ENCODE data around the gene GGT1. TPM values are rescaled to one million over a fixed set of nuclear protein-coding genes. Genes with fewer than 3 reads are reported as not detected.

Gene GGT1
- total RNA-seq, 2 experiments from 2014 or later, result 5.1 to 5.8 TPM

DNA sequence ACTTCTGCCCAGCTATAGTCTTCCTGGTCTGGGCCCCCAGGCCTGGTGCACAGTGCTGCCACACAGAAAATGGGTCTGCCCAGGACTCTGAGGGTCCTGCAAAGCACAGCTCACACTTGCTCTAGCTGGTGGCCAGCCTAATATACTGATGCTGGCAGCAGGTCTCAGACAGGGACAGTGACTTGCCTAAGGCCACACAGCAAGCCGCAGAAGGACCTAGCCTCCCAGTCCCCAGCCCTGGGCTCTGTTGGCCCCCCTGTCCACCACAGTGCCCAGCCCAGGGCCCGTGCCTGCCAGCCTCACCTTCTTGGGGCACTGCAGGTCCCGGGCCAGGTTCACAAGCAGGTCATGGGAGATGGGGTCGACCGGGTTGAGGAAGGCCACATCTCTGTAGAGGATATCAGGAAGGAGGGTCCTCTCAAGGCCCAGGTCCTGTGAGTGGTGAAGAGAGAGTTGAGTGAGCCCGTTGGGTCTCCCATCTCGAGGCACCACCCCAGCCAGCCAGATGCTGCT lies 13.4 kb upstream of the GGT1 start:
- no peak for DNase-seq (ENCODE audit: low spot score)
- ChIA-PET CTCF (ENCODE audit: unreplicated experiment) (no interaction called here), POLR2A (no interaction called here)
- no peak overlapping the region for H3K27ac ChIP-seq (ENCODE audit: low read depth, low read length, poor library complexity, severe bottlenecking)
- no peak overlapping the region for H2AFZ ChIP-seq (ENCODE audit: low read length)
- H3K9me2 ChIP-seq (ENCODE audit: insufficient read depth, low read length), result no peaks in the 10 kb centered on the region
- intact Hi-C loops (cut with micrococcal nuclease; ENCODE audit: unreplicated experiment), result no loop called here
- H3K4me1 ChIP-seq (ENCODE audit: insufficient read depth, low read length, poor library complexity, severe bottlenecking), result no peaks in the 10 kb centered on the region
- no peaks in the 10 kb centered on the region for H4K20me1 ChIP-seq (ENCODE audit: insufficient read depth, low read length)
- no peaks in the 10 kb centered on the region for H3K79me2 ChIP-seq (ENCODE audit: insufficient read depth, low read depth, low read length)
- H3K36me3 ChIP-seq (ENCODE audit: insufficient read depth, low read length), result no peaks in the 10 kb centered on the region
- H3K4me3 ChIP-seq (ENCODE audit: low read depth, low read length, poor library complexity, severe bottlenecking), result no peak overlapping the region
- TF ChIP-seq EZH2phosphoT487 (IDR thresholded peaks at IDR 0.05; ENCODE audit: borderline replicate concordance, low read depth, low read length), result no peak
- TF ChIP-seq, protein P1, sequence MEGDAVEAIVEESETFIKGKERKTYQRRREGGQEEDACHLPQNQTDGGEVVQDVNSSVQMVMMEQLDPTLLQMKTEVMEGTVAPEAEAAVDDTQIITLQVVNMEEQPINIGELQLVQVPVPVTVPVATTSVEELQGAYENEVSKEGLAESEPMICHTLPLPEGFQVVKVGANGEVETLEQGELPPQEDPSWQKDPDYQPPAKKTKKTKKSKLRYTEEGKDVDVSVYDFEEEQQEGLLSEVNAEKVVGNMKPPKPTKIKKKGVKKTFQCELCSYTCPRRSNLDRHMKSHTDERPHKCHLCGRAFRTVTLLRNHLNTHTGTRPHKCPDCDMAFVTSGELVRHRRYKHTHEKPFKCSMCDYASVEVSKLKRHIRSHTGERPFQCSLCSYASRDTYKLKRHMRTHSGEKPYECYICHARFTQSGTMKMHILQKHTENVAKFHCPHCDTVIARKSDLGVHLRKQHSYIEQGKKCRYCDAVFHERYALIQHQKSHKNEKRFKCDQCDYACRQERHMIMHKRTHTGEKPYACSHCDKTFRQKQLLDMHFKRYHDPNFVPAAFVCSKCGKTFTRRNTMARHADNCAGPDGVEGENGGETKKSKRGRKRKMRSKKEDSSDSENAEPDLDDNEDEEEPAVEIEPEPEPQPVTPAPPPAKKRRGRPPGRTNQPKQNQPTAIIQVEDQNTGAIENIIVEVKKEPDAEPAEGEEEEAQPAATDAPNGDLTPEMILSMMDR (conservative IDR thresholded peaks at IDR 0.05; ENCODE audit: low read length), result no peak
- no peaks in the 10 kb centered on the region for H3K9me3 ChIP-seq (ENCODE audit: low read length)
- no TSS peak for BruUV-seq (replicated peaks)
- no peak overlapping the region for H3K4me2 ChIP-seq (ENCODE audit: low read length)

DNA sequence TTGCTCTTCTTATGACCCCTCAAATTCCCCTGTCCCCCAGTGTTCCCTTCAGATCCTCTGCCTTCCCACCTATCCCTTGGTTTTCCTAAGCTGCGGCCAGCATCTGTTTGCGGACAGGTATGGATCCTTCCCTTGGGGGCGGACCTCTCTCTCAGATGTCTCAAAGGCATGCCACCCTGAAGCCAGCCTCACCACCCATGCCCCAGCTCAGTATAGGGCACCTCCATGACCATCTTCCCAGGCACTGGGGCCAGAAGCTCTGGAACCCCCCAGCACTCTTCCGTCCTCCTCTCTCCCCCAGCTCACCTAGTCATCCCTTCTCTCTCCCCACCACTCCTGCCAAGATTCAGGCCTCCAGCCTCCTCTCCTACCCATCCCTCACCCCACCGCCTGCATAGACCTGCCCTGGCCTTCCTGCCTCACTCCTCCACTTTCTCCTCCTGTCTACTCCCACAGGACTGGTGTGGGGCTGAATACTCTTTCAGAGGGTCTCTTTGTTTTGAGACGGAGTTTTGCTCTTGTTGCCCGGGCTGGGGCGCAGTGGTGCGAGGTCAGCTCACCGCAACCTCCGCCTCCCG lies 12.3 kb upstream of the GGT1 start:
- CTCF ChIA-PET (ENCODE audit: unreplicated experiment), result no interaction called here
- no peak for DNase-seq (ENCODE audit: low spot score)
- no peaks in the 10 kb centered on the region for H3K9me3 ChIP-seq (ENCODE audit: low read length)
- H3K4me1 ChIP-seq (ENCODE audit: insufficient read depth, low read length, poor library complexity, severe bottlenecking), result no peaks in the 10 kb centered on the region
- H3K4me2 ChIP-seq (ENCODE audit: low read length), result no peak overlapping the region
- H2AFZ ChIP-seq (ENCODE audit: low read length), result no peak overlapping the region
- POLR2A ChIA-PET, result no interaction called here
- no peak for TF ChIP-seq EZH2phosphoT487 (IDR thresholded peaks at IDR 0.05; ENCODE audit: borderline replicate concordance, low read depth, low read length)
- TF ChIP-seq, protein P1 (conservative IDR thresholded peaks at IDR 0.05; ENCODE audit: low read length), result no peak
- no peak overlapping the region for H3K4me3 ChIP-seq (ENCODE audit: low read depth, low read length, poor library complexity, severe bottlenecking)
- H4K20me1 ChIP-seq (ENCODE audit: insufficient read depth, low read length), result no peaks in the 10 kb centered on the region
- no peak overlapping the region for H3K27ac ChIP-seq (ENCODE audit: low read depth, low read length, poor library complexity, severe bottlenecking)
- H3K36me3 ChIP-seq (ENCODE audit: insufficient read depth, low read length), result no peaks in the 10 kb centered on the region
- no peaks in the 10 kb centered on the region for H3K9me2 ChIP-seq (ENCODE audit: insufficient read depth, low read length)
- H3K79me2 ChIP-seq (ENCODE audit: insufficient read depth, low read depth, low read length), result no peaks in the 10 kb centered on the region
- intact Hi-C loops (cut with micrococcal nuclease; ENCODE audit: unreplicated experiment), result no loop called here
- no TSS peak for BruUV-seq (replicated peaks)

DNA sequence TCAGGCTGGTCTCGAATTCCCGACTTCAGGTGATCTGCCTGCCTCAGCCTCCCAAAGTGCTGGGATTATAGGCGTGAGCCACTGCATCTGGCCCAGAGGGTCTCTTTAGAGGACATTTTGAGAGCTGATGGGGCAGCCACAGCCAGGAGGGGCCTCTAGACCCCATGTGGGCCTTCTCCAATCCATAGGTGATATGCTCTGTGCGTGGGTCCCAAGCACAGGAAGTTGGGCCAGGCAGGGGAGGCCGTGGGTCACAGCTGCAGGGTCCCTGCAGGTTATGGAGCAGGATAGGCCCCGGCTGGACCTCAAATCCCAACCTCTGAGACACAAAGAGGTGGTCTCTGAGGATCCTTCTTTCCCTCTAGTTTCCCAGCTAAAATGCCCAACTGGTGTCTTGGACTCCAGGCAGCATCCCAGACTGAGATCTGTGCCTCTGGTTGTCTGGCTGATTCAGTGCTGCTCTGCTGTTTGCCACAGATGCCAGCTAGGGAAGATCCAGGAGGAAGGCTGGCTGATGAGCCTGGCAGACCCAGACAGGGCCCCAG lies 11.6 kb upstream of the GGT1 start:
- H3K4me1 ChIP-seq (ENCODE audit: insufficient read depth, low read length, poor library complexity, severe bottlenecking), result no peaks in the 10 kb centered on the region
- H3K27ac ChIP-seq (ENCODE audit: low read depth, low read length, poor library complexity, severe bottlenecking), result no peak overlapping the region
- ChIA-PET CTCF (ENCODE audit: unreplicated experiment) (no interaction called here), POLR2A (no interaction called here)
- H3K79me2 ChIP-seq (ENCODE audit: insufficient read depth, low read depth, low read length), result no peaks in the 10 kb centered on the region
- BruUV-seq (replicated peaks), result no TSS peak
- no peaks in the 10 kb centered on the region for H3K9me3 ChIP-seq (ENCODE audit: low read length)
- H3K36me3 ChIP-seq (ENCODE audit: insufficient read depth, low read length), result no peaks in the 10 kb centered on the region
- H2AFZ ChIP-seq (ENCODE audit: low read length), result no peak overlapping the region
- H3K4me2 ChIP-seq (ENCODE audit: low read length), result no peak overlapping the region
- H3K4me3 ChIP-seq (ENCODE audit: low read depth, low read length, poor library complexity, severe bottlenecking), result no peak overlapping the region
- H3K9me2 ChIP-seq (ENCODE audit: insufficient read depth, low read length), result no peaks in the 10 kb centered on the region
- DNase-seq (ENCODE audit: low spot score), result no peak
- TF ChIP-seq, protein P1 (conservative IDR thresholded peaks at IDR 0.05; ENCODE audit: low read length), result no peak
- TF ChIP-seq EZH2phosphoT487 (IDR thresholded peaks at IDR 0.05; ENCODE audit: borderline replicate concordance, low read depth, low read length), result no peak
- intact Hi-C loops (cut with micrococcal nuclease; ENCODE audit: unreplicated experiment), result no loop called here
- no peaks in the 10 kb centered on the region for H4K20me1 ChIP-seq (ENCODE audit: insufficient read depth, low read length)
